Activated naive CD4-positive, alpha-beta T cell treated with anti-CD3 and anti-CD28 coated beads, Interleukin-2, amount 10 ng/mL, durations not matched to agents 7 days and 5 days (primary cell): ENCODE results near the gene REC114.

Experiments used
- CTCF ChIA-PET: fragments of 350-600 bp; sonication (Branson Sonifier 250); formaldehyde crosslinking; loops from one replicate; lab custom pipeline; 2021; ENCODE audit warnings: antibody characterized with exemption; lab: Charles Lee
- DNase-seq: peaks from one replicate; pipeline ENCODE4 v3.0.0-alpha.2; 2020
- H3K27ac Mint-ChIP-seq: one replicate; pipeline ENCODE4 v1.8.0; 2021; ENCODE audit warnings: mild to moderate bottlenecking, moderate library complexity, mixed read lengths
- H3K27me3 Mint-ChIP-seq: one replicate; pipeline ENCODE4 v1.8.0; 2021; ENCODE audit warnings: mild to moderate bottlenecking, mixed read lengths
- H3K36me3 Mint-ChIP-seq: one replicate; pipeline ENCODE4 v1.8.0; 2021; ENCODE audit warnings: mixed read lengths
- H3K4me1 Mint-ChIP-seq: one replicate; pipeline ENCODE4 v1.8.0; 2021; ENCODE audit warnings: mixed read lengths
- H3K4me3 Mint-ChIP-seq: one replicate; pipeline ENCODE4 v1.8.0; 2021; ENCODE audit warnings: mild to moderate bottlenecking, moderate library complexity, mixed read lengths
- H3K9me3 Mint-ChIP-seq: one replicate; pipeline ENCODE4 v1.8.0; 2021; ENCODE audit warnings: mixed read lengths

The REC114 gene

DNA sequence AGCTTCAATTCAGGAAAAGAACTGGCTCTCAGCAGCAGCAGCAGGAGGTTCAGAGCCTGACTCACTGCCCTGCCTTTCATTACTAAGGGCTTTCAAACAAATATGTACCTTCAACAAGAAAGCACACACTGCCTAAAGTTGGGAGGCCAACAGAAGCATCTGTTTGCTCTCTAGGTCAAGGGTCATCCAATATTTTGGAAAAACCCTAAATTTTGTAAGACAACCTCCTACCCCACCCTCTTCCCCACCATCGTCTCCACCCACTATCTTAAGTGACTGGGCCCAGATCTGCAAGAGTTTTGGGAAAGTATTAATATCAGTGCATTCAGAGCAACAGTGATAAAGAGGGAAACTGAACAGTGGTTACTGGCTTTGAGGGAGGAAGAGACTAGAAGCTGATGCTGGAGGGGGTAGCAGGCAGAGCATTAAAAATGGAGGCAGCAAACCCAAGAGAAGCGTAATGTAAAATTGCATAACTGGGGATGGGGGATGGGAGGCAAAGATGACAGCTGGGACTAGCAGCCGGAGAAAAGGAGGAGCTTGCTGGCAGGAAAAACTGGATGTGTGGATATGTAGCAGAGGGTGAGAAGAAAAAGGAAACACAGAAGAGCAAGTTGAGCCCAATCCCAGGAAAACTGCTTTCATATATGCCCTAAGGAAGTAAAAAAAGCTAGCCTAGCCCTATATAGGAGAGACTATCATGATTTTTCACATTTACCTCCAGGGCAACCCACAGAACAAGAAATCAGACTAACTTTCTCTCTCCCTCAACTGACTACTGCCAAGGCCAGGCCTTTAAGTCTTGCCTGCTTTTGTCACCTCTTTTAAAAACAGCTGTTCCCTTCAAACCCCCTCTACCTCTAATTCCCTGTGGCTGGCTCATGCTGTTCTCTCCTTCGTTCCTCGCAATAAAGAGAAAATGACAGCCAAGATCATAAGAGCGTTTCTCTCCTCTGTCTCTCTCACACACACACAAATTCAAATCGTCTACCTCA lies 158.8 kb downstream of the REC114 start:
- Mint-ChIP-seq H3K9me3 (no peaks in the 10 kb centered on the region), H3K4me3 (no peak overlapping the region), H3K27me3 (no peaks in the 10 kb centered on the region), H3K36me3 (no peaks in the 10 kb centered on the region), H3K27ac (no peak overlapping the region), H3K4me1 (peaks cover under 1% of the 10 kb centered on the region)
- no peak for DNase-seq
- CTCF ChIA-PET, result interaction anchor here (1.7 to 1.9 kb wide), 2 partner anchors 34 to 98 kb away, joined by 4 to 6 read pairs; no protein-coding TSS in a partner anchor

DNA sequence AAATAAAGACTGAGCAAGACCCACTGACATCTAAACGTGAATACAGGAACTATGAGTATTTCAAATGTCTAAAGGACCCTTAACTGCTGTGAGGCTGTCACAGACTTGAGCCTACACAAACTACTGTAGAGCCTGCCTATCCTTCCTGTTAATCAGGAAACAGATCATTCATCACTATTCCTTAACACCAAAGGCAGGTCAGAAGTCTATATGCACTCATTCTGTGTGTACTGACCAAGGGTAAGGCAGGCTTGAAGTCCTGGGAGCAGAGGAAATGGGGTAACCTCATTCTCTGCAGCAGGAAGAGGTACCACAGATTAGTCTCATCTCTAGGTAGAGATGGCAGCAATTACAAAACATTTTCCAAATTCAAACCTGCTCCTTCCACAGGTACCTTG lies 159.5 kb downstream of the REC114 start:
- CTCF ChIA-PET, result interaction anchor here (0.8 to 1.9 kb wide), 3 partner anchors 34 to 97 kb away, joined by 3 to 6 read pairs (median 4); no protein-coding TSS in a partner anchor
- Mint-ChIP-seq H3K4me1 (peaks cover 7% of the 10 kb centered on the region), H3K9me3 (no peaks in the 10 kb centered on the region), H3K36me3 (peaks cover 2% of the 10 kb centered on the region), H3K4me3 (no peak overlapping the region), H3K27ac (no peak overlapping the region), H3K27me3 (no peaks in the 10 kb centered on the region)
- DNase-seq, result no peak

DNA sequence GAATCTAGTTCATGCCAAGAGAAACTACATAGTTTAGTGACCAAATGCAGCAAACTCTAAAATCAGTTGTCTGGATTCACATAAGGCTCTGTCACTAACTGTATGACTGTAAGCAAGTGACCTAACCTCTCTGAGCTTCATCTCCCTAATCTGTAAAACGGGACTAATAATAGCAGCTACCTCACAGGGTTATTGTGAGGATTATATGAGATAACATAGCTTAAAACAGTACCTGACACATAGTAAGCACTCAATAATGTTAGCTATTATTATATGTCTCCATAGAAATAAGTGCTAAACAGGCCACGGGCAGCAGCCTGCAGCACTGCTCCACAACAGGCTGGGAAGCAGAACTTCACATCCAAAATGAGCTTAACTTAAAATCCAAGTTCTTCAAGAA lies 160.0 kb downstream of the REC114 start:
- no peaks in the 10 kb centered on the region for H3K27me3 Mint-ChIP-seq
- DNase-seq, result no peak
- no peaks in the 10 kb centered on the region for H3K9me3 Mint-ChIP-seq
- H3K4me3 Mint-ChIP-seq, result no peak overlapping the region
- peaks cover 10% of the 10 kb centered on the region for H3K4me1 Mint-ChIP-seq
- CTCF ChIA-PET, result interaction anchor here (0.8 to 1.9 kb wide), 2 partner anchors 33 to 94 kb away, joined by 3 to 4 read pairs; no protein-coding TSS in a partner anchor
- H3K27ac Mint-ChIP-seq, result no peak overlapping the region
- H3K36me3 Mint-ChIP-seq, result peaks cover 2% of the 10 kb centered on the region

DNA sequence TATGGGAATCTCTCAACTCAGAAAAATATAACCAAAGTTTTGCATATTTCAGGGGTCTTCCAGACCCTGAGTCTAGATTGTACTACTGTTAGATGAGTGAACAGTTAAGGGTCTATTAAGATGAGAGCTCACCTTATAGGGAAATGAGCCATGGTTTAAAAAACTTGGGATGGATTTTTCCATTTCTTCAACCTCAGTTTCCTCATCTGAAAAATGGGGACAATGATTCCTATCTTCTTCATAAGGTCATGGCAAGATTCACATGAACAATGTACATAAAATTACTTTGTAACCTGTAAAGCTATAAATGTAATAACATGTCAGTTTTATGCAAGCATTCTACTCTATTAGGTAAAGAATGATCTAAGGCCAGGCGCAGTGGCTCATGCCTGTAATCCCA lies 161.5 kb downstream of the REC114 start:
- peaks cover 2% of the 10 kb centered on the region for H3K36me3 Mint-ChIP-seq
- H3K4me3 Mint-ChIP-seq, result no peak overlapping the region
- H3K27me3 Mint-ChIP-seq, result no peaks in the 10 kb centered on the region

DNA sequence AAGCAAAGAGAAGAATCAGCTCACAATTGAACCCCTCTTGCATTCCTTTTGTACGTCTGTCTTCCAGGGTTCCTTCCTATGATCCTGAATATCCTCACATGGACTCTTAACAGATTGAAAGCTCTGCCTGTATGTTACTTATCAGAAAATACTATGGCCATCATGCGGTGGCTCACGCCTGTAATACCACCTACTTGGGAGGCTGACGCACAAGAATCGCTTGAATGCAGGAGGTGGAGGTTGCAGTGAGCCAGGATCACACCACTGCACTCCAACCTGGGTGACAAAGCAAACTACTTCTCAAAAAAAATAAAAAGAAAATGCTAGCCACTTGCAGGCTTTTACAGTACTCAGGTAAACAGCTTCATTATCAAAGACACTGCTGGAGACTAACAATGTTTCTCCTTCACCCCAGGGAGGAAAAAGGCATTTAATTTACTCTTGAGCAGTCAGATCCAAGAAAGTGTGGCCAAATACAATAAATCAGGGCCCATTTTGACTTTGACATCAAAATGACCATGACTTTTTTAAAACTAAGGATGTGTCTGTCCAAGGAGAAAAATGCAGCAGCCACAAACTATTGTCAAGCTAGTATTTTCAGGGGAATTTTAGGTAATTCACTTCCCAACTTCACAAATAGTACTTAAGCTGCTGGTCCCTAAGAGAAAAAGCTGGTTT lies 162.9 kb downstream of the REC114 start:
- DNase-seq, result no peak
- no peaks in the 10 kb centered on the region for H3K27me3 Mint-ChIP-seq
- peaks cover 15% of the 10 kb centered on the region for H3K4me1 Mint-ChIP-seq
- CTCF ChIA-PET, result interaction anchor here (0.6 to 1.0 kb wide), 2 partner anchors 29 to 31 kb away, joined by 3 to 6 read pairs; no protein-coding TSS in a partner anchor
- no peak overlapping the region for H3K27ac Mint-ChIP-seq
- H3K4me3 Mint-ChIP-seq, result no peak overlapping the region
- H3K36me3 Mint-ChIP-seq, result peaks cover 2% of the 10 kb centered on the region
- no peaks in the 10 kb centered on the region for H3K9me3 Mint-ChIP-seq

More for the DNA sequence above, 161.5 kb downstream of the REC114 start:
- no peak for DNase-seq
- CTCF ChIA-PET, result interaction anchor here (1.1 kb wide), 1 partner anchor 9 kb away, joined by 4 read pairs; no protein-coding TSS in a partner anchor
- Mint-ChIP-seq H3K4me1 (peaks cover 15% of the 10 kb centered on the region), H3K27ac (no peak overlapping the region), H3K9me3 (no peaks in the 10 kb centered on the region)

DNA sequence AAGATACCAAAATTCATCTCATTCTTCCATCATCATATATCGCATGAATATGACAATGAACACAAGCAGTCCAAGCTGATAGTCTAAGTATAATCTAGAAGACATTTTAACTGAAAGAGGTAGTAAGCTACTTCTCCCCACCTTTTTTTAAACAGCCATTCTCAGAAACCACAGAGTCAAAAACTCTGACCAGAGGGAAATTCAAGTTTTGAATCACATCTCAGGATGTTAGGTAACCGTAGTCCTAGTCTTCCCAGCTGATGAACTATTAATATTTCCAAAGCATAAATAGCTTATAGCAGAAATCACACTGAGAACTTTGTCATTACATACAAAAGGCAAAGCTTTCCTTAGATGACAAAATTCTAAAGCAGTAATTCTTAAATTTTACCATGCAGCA lies 164.4 kb downstream of the REC114 start:
- no peak for DNase-seq
- CTCF ChIA-PET, result interaction anchor here (0.6 to 1.6 kb wide), 3 partner anchors 28 to 97 kb away, joined by 3 to 5 read pairs (median 4); no protein-coding TSS in a partner anchor
- H3K27me3 Mint-ChIP-seq, result no peaks in the 10 kb centered on the region
- no peak overlapping the region for H3K27ac Mint-ChIP-seq
- peaks cover 15% of the 10 kb centered on the region for H3K4me1 Mint-ChIP-seq
- H3K36me3 Mint-ChIP-seq, result peaks cover 2% of the 10 kb centered on the region
- no peaks in the 10 kb centered on the region for H3K9me3 Mint-ChIP-seq
- H3K4me3 Mint-ChIP-seq, result no peak overlapping the region

DNA sequence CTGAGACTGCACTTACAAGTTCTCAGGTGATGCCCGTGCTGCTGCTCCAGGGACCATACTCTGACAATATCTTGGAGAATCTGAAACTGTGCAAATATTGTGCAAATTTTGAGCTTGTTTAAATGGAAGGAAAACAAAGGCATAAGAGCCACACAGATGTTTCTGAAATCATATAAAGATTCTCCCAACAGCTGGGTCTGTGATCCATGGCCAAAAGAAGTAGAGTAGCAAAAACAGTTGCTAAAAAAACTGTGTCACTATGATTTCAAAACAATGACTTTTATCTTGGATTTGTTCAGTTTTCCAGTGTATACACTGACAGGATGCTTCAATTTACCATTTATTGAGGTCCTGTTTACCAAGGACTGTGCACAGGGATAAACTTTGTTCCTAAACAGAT lies 164.9 kb downstream of the REC114 start:
- Mint-ChIP-seq H3K9me3 (no peaks in the 10 kb centered on the region), H3K36me3 (peaks cover 2% of the 10 kb centered on the region), H3K27ac (no peak overlapping the region), H3K4me3 (no peak overlapping the region), H3K27me3 (no peaks in the 10 kb centered on the region), H3K4me1 (peaks cover 15% of the 10 kb centered on the region)
- CTCF ChIA-PET, result interaction anchor here (0.5 to 1.6 kb wide), 3 partner anchors 70 to 358 kb away, joined by 3 to 5 read pairs (median 4); no protein-coding TSS in a partner anchor
- DNase-seq, result no peak

DNA sequence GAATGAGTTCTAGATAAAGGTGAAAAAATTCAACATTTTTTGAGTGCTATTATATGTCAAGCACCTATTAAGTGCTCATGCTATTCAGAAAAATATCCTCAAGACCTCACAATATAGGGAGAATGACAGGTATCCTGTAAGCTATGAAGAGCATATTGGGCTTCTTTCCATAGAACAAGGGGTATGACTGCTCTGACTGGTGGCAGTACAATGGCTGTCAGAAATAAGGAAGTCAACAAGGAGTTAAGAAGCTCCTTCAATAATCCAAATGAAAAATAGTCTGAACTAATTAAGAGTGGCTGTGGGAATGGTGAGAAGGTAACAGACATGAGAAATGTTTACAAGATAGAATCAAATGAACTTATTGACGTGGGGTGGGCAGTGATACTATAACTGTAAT lies 165.5 kb downstream of the REC114 start:
- H3K4me1 Mint-ChIP-seq, result peaks cover 15% of the 10 kb centered on the region
- H3K27me3 Mint-ChIP-seq, result no peaks in the 10 kb centered on the region
- no peaks in the 10 kb centered on the region for H3K9me3 Mint-ChIP-seq
- H3K4me3 Mint-ChIP-seq, result no peak overlapping the region
- CTCF ChIA-PET, result interaction anchor here (0.7 kb wide), 1 partner anchor 1123 kb away, joined by 3 read pairs; no protein-coding TSS in a partner anchor
- H3K27ac Mint-ChIP-seq, result no peak overlapping the region
- DNase-seq, result no peak
- H3K36me3 Mint-ChIP-seq, result peaks cover 2% of the 10 kb centered on the region

DNA sequence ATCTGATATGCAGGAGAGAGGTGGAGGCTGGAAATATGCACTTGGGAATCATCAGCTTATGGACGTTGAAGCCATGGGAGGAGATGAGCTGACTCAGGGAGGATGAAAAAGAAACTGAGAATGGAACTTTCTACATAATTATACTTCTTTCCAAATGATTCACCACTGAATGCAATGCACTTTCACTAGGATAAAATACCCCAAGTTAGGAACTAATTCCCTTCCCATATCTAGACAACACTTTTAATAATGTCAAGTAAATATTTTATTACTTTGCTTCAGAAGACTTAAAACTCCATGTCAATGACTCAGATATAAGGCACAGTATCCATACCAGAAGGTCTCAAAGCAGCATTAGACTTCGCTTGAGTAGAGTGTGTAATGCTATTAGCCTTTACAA lies 166.0 kb downstream of the REC114 start:
- CTCF ChIA-PET, result interaction anchor here (0.7 kb wide), 1 partner anchor 1124 kb away, joined by 3 read pairs; no protein-coding TSS in a partner anchor
- Mint-ChIP-seq H3K27ac (no peak overlapping the region), H3K36me3 (peaks cover 2% of the 10 kb centered on the region), H3K27me3 (no peaks in the 10 kb centered on the region), H3K9me3 (no peaks in the 10 kb centered on the region), H3K4me1 (peaks cover 15% of the 10 kb centered on the region), H3K4me3 (no peak overlapping the region)
- DNase-seq, result no peak
